PFSK-1 (cell line): ENCODE results near the gene HERPUD2.

Experiments
- FOXP2 ChIP-seq: optimal IDR thresholded peaks from 2 replicates; pipeline ENCODE3; 2011; ENCODE audit warnings: borderline replicate concordance, control low read depth, inconsistent platforms; ENCODE audit not compliant: insufficient read depth; ENCODE audit errors: extremely low read length, extremely low read depth
- POLR2AphosphoS5 ChIP-seq: IDR thresholded peaks from 2 replicates; pipeline ENCODE4 v1.6.1; 2012; ENCODE audit warnings: low read depth, mild to moderate bottlenecking, control low read depth, low read length, moderate library complexity
- SIN3A ChIP-seq: IDR thresholded peaks from 2 replicates; pipeline ENCODE4 v1.6.1; 2012; ENCODE audit warnings: mild to moderate bottlenecking, low read length, moderate library complexity, borderline replicate concordance; ENCODE audit not compliant: insufficient read depth
- TAF1 ChIP-seq: IDR thresholded peaks from 2 replicates; pipeline ENCODE4 v1.6.1; 2012; ENCODE audit warnings: low read length, control low read depth, borderline replicate concordance; ENCODE audit not compliant: insufficient read depth
- TF ChIP-seq, protein P1 (sequence below), 2 experiments: IDR thresholded peaks; 2 replicates each; pipeline versions ENCODE4 v1.6.1 to v1.8.0; 2011 to 2012; ENCODE audit warnings: low read depth in 2 of 2, low read length in 2 of 2, control low read depth in 1 of 2, inconsistent platforms in 1 of 2, mild to moderate bottlenecking in 1 of 2, moderate library complexity in 1 of 2; ENCODE audit not compliant: insufficient read depth in 1 of 2

HERPUD2 gene

DNA sequence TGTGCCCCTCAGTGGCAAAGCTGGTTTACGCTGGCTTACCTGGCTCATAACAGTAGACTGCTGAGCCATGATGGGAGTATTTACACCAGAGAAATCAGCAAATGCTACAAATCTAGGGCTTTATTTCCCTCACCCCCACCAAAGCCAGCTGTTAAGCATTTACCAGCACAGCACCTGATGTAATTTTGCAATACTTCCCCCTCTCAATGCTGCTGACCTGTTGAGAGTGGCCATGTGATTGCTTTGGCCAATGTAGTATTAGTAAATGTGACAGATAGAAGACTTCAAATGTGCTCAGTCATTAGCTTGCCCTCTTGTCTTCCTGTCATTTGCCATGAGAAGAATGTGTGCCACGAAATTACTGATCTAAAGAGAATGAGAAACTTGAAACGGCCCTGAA lies 46.6 kb downstream of the HERPUD2 start:
- TF ChIP-seq SIN3A (no peak), TAF1 (no peak), POLR2AphosphoS5 (no peak), FOXP2 (no peak)
- TF ChIP-seq, protein P1, sequence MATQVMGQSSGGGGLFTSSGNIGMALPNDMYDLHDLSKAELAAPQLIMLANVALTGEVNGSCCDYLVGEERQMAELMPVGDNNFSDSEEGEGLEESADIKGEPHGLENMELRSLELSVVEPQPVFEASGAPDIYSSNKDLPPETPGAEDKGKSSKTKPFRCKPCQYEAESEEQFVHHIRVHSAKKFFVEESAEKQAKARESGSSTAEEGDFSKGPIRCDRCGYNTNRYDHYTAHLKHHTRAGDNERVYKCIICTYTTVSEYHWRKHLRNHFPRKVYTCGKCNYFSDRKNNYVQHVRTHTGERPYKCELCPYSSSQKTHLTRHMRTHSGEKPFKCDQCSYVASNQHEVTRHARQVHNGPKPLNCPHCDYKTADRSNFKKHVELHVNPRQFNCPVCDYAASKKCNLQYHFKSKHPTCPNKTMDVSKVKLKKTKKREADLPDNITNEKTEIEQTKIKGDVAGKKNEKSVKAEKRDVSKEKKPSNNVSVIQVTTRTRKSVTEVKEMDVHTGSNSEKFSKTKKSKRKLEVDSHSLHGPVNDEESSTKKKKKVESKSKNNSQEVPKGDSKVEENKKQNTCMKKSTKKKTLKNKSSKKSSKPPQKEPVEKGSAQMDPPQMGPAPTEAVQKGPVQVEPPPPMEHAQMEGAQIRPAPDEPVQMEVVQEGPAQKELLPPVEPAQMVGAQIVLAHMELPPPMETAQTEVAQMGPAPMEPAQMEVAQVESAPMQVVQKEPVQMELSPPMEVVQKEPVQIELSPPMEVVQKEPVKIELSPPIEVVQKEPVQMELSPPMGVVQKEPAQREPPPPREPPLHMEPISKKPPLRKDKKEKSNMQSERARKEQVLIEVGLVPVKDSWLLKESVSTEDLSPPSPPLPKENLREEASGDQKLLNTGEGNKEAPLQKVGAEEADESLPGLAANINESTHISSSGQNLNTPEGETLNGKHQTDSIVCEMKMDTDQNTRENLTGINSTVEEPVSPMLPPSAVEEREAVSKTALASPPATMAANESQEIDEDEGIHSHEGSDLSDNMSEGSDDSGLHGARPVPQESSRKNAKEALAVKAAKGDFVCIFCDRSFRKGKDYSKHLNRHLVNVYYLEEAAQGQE (IDR thresholded peaks at IDR 0.05; ENCODE audit: insufficient read depth in 1 of 2, low read depth in 2 of 2, low read length in 2 of 2), result no peak

DNA sequence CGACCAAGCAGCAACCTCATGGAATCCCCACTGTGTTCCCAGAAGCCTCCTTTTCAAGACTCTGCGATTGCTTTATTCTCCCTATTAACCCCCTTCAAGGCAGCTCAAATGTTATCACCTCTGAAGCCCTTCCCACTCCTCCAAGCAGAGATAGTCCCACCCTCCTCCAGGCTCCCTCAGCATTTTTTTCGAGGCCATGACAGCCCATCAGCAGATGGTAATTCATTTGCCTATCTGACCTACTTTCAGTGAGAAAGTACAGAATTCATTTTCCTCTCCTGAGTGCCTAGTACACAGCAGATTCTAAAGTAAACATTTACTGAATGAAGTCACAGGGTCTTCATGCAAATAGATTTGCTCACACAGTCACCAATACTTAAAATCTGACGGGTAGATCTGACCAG lies 47.8 kb downstream of the HERPUD2 start:
- TF ChIP-seq POLR2AphosphoS5 (no peak), TAF1 (no peak)
- TF ChIP-seq, protein P1 (IDR thresholded peaks at IDR 0.05; ENCODE audit: insufficient read depth in 1 of 2, low read depth in 2 of 2, low read length in 2 of 2), result no peak

DNA sequence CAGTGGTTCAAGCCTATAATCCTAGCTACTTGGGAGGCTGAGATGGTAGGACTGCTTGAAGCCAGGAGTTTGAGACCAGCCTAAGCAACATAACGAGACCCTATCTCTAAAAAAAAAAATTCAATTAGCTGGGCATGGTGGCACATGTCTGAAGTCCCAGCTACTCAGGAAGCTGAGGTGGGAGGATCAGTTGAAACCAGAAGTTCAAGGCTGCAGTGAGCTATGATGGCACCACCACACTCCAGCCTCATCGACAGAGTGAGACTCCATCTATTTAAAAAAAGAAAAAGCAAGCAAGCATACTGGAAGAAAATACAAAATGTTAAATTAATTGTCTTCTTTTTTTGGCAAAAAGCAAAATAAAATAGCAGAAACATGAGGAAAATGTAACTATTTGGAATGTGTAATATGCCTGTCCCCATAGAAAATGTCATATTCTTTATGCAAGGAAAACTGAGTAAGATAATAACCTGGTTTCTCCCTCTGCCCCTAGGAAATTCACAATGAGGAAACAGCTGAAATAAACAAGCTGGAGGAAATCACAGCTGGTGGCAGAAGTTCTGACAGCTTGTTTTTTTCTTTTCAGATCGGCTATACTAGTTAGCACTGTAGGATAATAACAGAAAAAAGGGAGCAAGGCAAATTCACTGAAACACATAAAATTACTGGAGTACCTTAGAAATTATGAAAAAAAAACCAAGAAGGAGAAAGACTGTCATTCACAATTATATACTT lies 48.5 kb downstream of the HERPUD2 start:
- TF ChIP-seq TAF1, result no peak
- TF ChIP-seq, protein P1 (IDR thresholded peaks at IDR 0.05; ENCODE audit: insufficient read depth in 1 of 2, low read depth in 2 of 2, low read length in 2 of 2), result no peak
- no peak for TF ChIP-seq POLR2AphosphoS5
- no peak for TF ChIP-seq SIN3A
- no peak for TF ChIP-seq FOXP2

DNA sequence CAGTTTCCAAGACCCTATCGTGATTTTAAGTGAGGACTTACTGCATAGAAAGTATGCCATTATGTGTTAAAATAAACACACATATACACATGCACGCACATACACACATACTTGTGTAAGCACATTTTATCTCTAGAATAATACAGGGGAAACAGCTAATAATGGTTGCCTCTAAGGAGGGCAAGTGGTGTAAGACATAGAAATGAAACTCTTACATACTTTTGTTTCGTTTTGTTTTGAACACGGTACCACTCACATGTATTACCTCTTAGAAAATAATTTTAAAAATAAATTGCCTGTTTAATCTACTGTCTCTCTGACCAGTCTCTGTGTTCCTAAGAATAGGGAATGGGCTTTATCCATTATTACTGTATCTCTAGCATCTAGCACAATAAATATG lies 49.2 kb downstream of the HERPUD2 start:
- TF ChIP-seq, protein P1 (IDR thresholded peaks at IDR 0.05; ENCODE audit: insufficient read depth in 1 of 2, low read depth in 2 of 2, low read length in 2 of 2), result no peak
- TF ChIP-seq TAF1 (no peak), FOXP2 (no peak), POLR2AphosphoS5 (no peak), SIN3A (no peak)
